Mesodermal cell (in vitro differentiated cells): ENCODE data around the gene TRPC4AP.
A peak's percentile ranks its signal among the peaks of the same experiment; 100 is the strongest.

Experiments used
- H3K27ac ChIP-seq: 2 replicates; pipeline ENCODE4 v1.7.0; 2013; ENCODE audit warnings: mild to moderate bottlenecking, low read depth, low read length, moderate library complexity; ENCODE audit not compliant: severe bottlenecking
- H3K36me3 ChIP-seq: 2 replicates; pipeline ENCODE4 v1.7.1; 2013; ENCODE audit warnings: mild to moderate bottlenecking, low read length, moderate library complexity; ENCODE audit not compliant: control insufficient read depth, insufficient read depth
- H3K4me1 ChIP-seq: one replicate; pipeline ENCODE4 v1.7.1; 2013; ENCODE audit warnings: mild to moderate bottlenecking, low read length; ENCODE audit not compliant: insufficient read depth, control insufficient read depth, poor library complexity, severe bottlenecking
- H3K4me3 ChIP-seq: 2 replicates; pipeline ENCODE4 v1.7.0; 2013; ENCODE audit warnings: low read length, control low read depth, mild to moderate bottlenecking; ENCODE audit not compliant: insufficient read depth, poor library complexity, severe bottlenecking; ENCODE audit errors: extremely low read depth
- H3K9me3 ChIP-seq: 2 replicates; pipeline ENCODE4 v1.7.1; 2013; ENCODE audit warnings: mild to moderate bottlenecking, low read length, moderate library complexity; ENCODE audit not compliant: control insufficient read depth
- WGBS, 2 experiments: methylation state at CpG; one replicate each; pipeline ENCODE4 v1.1.5; 2013; ENCODE audit warnings: missing lambda C conversion rate in 2 of 2; ENCODE audit not compliant: insufficient coverage in 2 of 2; 5-methylcytosine and 5-hydroxymethylcytosine counted together

The TRPC4AP gene

GRCh38 chr20:35106827-35107380 is 14.3 kb upstream of the TRPC4AP start:
- Histone ChIP-seq H3K4me3 (no peak overlapping the region), H3K36me3 (no peaks in the 10 kb centered on the region), H3K9me3 (no peaks in the 10 kb centered on the region), H3K4me1 (peaks cover 6% of the 10 kb centered on the region), H3K27ac (no peak overlapping the region)
- no CpG with 5 or more reads among the region's 1 CpG for WGBS, 2 experiments

GRCh38 chr20:35104685-35105295 is 12.2 kb upstream of the TRPC4AP start:
- Histone ChIP-seq H3K36me3 (no peaks in the 10 kb centered on the region), H3K4me3 (no peak overlapping the region)
- WGBS, 2 experiments: 100% methylated on average over 1 of the region's 3 CpGs; no CpG with 5 or more reads in 1 of the 2 experiments

GRCh38 chr20:35101620-35102019 is 9.0 kb upstream of the TRPC4AP start:
- H3K36me3 ChIP-seq: no peaks in the 10 kb centered on the region
- H3K27ac ChIP-seq: no peak overlapping the region
- H3K4me3 ChIP-seq: no peak overlapping the region
- H3K4me1 ChIP-seq: no peaks in the 10 kb centered on the region
- WGBS, 2 experiments: 95 to 97% methylated on average over 6 of the region's 8 CpGs
- no peaks in the 10 kb centered on the region for H3K9me3 ChIP-seq

More at GRCh38 chr20:35104685-35105295, 12.2 kb upstream of the TRPC4AP start:
- H3K4me1 ChIP-seq: no peaks in the 10 kb centered on the region
- no peak overlapping the region for H3K27ac ChIP-seq
- H3K9me3 ChIP-seq: no peaks in the 10 kb centered on the region

- Histone ChIP-seq H3K4me3 (peak overlapping the region; percentile 85), H3K9me3 (no peaks in the 10 kb centered on the region), H3K4me1 (no peaks in the 10 kb centered on the region), H3K36me3 (peaks cover 23% of the 10 kb centered on the region), H3K27ac (peak overlapping the region; percentile 36)
- 80 to 91% methylated on average over 6 to 8 of the region's 8 CpGs for WGBS, 2 experiments
These were observed 769 bp upstream of the TRPC4AP start for GRCh38 chr20:35093267-35093884.

- Histone ChIP-seq H3K27ac (peak overlapping the region; percentile 89), H3K36me3 (peaks cover 36% of the 10 kb centered on the region), H3K4me3 (peak overlapping the region; percentile 85), H3K4me1 (no peaks in the 10 kb centered on the region), H3K9me3 (no peaks in the 10 kb centered on the region)
- WGBS, 2 experiments: 0 to 5% methylated on average over 20 to 27 of the region's 28 CpGs
These were observed 637 bp downstream of the TRPC4AP start for GRCh38 chr20:35091816-35092523.

GRCh38 chr20:35088231-35089145 is 4.1 kb downstream of the TRPC4AP start:
- 100% methylated on average over 1 of the region's 2 CpGs; no CpG with 5 or more reads in 1 of the 2 experiments for WGBS, 2 experiments
- H3K27ac ChIP-seq: no peak overlapping the region
- no peaks in the 10 kb centered on the region for H3K9me3 ChIP-seq
- no peaks in the 10 kb centered on the region for H3K4me1 ChIP-seq
- peaks cover 56% of the 10 kb centered on the region for H3K36me3 ChIP-seq
- H3K4me3 ChIP-seq: no peak overlapping the region

GRCh38 chr20:35087791-35088190 is 4.8 kb downstream of the TRPC4AP start:
- Histone ChIP-seq H3K9me3 (no peaks in the 10 kb centered on the region), H3K36me3 (peaks cover 56% of the 10 kb centered on the region), H3K4me1 (no peaks in the 10 kb centered on the region), H3K4me3 (no peak overlapping the region), H3K27ac (no peak overlapping the region)
- 100% methylated on average over 1 of the region's 5 CpGs; no CpG with 5 or more reads in 1 of the 2 experiments for WGBS, 2 experiments

- no peaks in the 10 kb centered on the region for H3K9me3 ChIP-seq
- WGBS, 2 experiments: 95 to 97% methylated on average over 3 to 5 of the region's 5 CpGs
These were observed 5.3 kb downstream of the TRPC4AP start for GRCh38 chr20:35087355-35087754.

GRCh38 chr20:35085477-35086225 is 7.0 kb downstream of the TRPC4AP start:
- no peaks in the 10 kb centered on the region for H3K9me3 ChIP-seq
- no peak overlapping the region for H3K27ac ChIP-seq
- WGBS, 2 experiments: 91 to 100% methylated on average over 6 to 8 of the region's 11 CpGs
- H3K36me3 ChIP-seq: peaks cover 61% of the 10 kb centered on the region
- H3K4me1 ChIP-seq: no peaks in the 10 kb centered on the region
- H3K4me3 ChIP-seq: no peak overlapping the region

More at GRCh38 chr20:35087355-35087754, 5.3 kb downstream of the TRPC4AP start:
- H3K4me1 ChIP-seq: no peaks in the 10 kb centered on the region
- H3K27ac ChIP-seq: no peak overlapping the region
- no peak overlapping the region for H3K4me3 ChIP-seq
- peaks cover 56% of the 10 kb centered on the region for H3K36me3 ChIP-seq
